Suprapubic skin (tissue), 4 donors: ENCODE results near the gene NKX2-3.

ENCODE experiments used
- EP300 ChIP-seq: sonication (generic); formaldehyde crosslinking; IDR thresholded peaks from one replicate; pipeline ENCODE4 v1.6.1; 2017; ENCODE audit warnings: antibody characterized with exemption
- POLR2A ChIP-seq, 2 donors: fragments of 450-650 bp; IDR thresholded peaks; one replicate each; pipeline ENCODE4 v1.6.1; 2017; ENCODE audit warnings: antibody characterized with exemption in 2 of 2, mild to moderate bottlenecking in 2 of 2, moderate library complexity in 2 of 2
- POLR2AphosphoS5 ChIP-seq, 3 donors: sonication (generic); formaldehyde crosslinking; IDR thresholded peaks; one replicate each; pipeline ENCODE4 v1.6.1; 2017; ENCODE audit warnings: antibody characterized with exemption in 3 of 3
- TF ChIP-seq, protein P1 (sequence below), 2 donors: fragments of 200-600 bp in 1 of 2; fragments of 450-650 bp in 1 of 2; sonication (generic) in 1 of 2; IDR thresholded peaks; one replicate each; pipeline ENCODE4 v1.5.1; 2016 to 2019; ENCODE audit warnings: antibody characterized with exemption in 2 of 2, mild to moderate bottlenecking in 1 of 2, moderate library complexity in 1 of 2

DNA sequence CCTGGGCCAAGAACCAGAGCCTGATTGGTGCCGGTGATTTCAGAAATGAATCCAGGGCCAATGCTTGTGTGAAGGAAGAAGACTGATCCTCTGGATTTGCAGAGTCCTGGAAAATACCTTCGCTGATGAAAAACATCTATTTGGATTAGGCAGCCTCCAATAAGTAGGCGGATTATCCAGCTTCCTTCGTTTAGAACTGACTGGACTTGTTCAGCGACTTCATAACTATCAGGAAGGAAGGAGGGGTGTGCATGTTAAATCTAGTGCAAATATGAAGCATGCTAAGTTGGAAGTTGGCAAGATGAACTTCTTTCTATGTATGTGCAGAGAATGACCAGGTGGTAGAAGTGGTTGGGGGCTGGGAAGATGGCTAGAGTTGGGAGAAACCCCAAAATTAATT is 41.0 kb downstream of the NKX2-3 start:
- TF ChIP-seq, protein P1, sequence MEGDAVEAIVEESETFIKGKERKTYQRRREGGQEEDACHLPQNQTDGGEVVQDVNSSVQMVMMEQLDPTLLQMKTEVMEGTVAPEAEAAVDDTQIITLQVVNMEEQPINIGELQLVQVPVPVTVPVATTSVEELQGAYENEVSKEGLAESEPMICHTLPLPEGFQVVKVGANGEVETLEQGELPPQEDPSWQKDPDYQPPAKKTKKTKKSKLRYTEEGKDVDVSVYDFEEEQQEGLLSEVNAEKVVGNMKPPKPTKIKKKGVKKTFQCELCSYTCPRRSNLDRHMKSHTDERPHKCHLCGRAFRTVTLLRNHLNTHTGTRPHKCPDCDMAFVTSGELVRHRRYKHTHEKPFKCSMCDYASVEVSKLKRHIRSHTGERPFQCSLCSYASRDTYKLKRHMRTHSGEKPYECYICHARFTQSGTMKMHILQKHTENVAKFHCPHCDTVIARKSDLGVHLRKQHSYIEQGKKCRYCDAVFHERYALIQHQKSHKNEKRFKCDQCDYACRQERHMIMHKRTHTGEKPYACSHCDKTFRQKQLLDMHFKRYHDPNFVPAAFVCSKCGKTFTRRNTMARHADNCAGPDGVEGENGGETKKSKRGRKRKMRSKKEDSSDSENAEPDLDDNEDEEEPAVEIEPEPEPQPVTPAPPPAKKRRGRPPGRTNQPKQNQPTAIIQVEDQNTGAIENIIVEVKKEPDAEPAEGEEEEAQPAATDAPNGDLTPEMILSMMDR (IDR thresholded peaks at IDR 0.05) = no peak
- TF ChIP-seq EP300 = no peak
- TF ChIP-seq POLR2A (IDR thresholded peaks at IDR 0.05) = no peak
- TF ChIP-seq POLR2AphosphoS5 (IDR thresholded peaks at IDR 0.05) = no peak
